Measurements from ENCODE around the gene BCLAF1. TPM values are rescaled to one million over a fixed set of nuclear protein-coding genes. Genes with fewer than 3 reads are reported as not detected.

BCLAF1 gene
- polyA plus RNA-seq, 1 experiment, result 39.1 TPM

DNA sequence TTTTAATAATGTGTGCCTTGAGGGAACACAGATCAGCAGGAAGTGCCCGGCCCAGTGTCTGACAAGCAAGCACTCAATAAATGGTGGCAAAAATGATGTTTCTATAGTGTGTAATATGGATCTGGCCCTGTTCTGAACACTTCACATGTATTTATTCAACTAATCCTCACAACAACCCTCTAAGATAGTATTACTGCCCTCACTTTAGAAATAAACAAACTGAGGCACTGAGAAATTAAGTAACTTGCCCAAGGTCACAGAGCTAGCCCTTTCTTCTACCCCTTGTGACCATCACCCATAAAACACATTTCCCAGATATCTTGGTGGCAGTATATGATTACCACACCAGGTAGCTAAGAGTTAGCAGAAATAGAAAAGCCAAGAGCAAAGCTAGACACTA, 26.7 kb downstream of the BCLAF1 start:
- ChIA-PET CTCF (interaction anchor here (1.1 to 1.2 kb wide), 2 partner anchors 10 to 54 kb away, joined by 3 read pairs; no protein-coding TSS in a partner anchor), POLR2A (no interaction called here)
- TF ChIP-seq, protein P1, sequence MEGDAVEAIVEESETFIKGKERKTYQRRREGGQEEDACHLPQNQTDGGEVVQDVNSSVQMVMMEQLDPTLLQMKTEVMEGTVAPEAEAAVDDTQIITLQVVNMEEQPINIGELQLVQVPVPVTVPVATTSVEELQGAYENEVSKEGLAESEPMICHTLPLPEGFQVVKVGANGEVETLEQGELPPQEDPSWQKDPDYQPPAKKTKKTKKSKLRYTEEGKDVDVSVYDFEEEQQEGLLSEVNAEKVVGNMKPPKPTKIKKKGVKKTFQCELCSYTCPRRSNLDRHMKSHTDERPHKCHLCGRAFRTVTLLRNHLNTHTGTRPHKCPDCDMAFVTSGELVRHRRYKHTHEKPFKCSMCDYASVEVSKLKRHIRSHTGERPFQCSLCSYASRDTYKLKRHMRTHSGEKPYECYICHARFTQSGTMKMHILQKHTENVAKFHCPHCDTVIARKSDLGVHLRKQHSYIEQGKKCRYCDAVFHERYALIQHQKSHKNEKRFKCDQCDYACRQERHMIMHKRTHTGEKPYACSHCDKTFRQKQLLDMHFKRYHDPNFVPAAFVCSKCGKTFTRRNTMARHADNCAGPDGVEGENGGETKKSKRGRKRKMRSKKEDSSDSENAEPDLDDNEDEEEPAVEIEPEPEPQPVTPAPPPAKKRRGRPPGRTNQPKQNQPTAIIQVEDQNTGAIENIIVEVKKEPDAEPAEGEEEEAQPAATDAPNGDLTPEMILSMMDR (IDR thresholded peaks at IDR 0.05; ENCODE audit: insufficient read depth, low read depth, low read length), result no peak
- H3K27me3 ChIP-seq (ENCODE audit: control insufficient read depth, insufficient read depth, low read length), result no peaks in the 10 kb centered on the region
- H3K36me3 ChIP-seq (ENCODE audit: control insufficient read depth, insufficient read depth, low read length), result peaks cover 4% of the 10 kb centered on the region
- no peak overlapping the region for H3K4me3 ChIP-seq (ENCODE audit: low read depth, low read length)
- DNase-seq (ENCODE audit: low read depth), result no peak

DNA sequence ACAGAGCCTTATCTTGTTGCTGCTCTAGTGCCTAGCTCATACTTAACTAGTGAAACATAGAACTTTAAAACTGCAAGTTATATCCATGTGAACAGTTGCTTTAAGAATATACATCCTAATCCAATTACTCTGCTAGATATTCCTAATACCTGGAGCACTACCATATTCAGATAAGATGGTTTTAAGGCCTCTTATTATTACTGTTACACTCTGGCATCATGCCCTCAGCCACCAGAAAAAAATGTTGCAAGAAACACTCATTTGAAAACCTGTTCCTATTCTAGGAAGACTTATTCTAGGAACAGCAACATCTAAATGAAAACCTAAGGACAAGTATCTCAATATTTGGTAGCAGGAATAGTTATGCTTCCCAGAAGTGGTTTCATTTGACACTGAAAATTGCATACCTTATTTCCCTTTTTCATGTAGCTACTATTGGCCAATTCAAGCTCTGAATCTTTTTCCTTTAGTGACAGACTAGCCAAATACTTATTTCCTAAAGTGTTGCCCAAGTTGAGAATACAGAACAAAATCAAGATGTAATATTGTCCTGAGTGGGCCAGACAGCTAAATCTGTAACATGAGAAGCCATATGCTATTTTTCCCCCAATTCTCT, 34.7 kb downstream of the BCLAF1 start:
- H3K4me3 ChIP-seq (ENCODE audit: low read depth, low read length), result no peak overlapping the region
- CTCF ChIA-PET, result interaction anchor here (1.5 kb wide), 1 partner anchor 29 kb away, joined by 4 read pairs; no protein-coding TSS in a partner anchor
- TF ChIP-seq, protein P1 (IDR thresholded peaks at IDR 0.05; ENCODE audit: insufficient read depth, low read depth, low read length), result no peak
- POLR2A ChIA-PET, result no interaction called here
- no peaks in the 10 kb centered on the region; the same call in 1 of the 2 replicates for H3K36me3 ChIP-seq (ENCODE audit: control insufficient read depth, insufficient read depth, low read length)
- DNase-seq (ENCODE audit: low read depth), result no peak
- no peaks in the 10 kb centered on the region for H3K27me3 ChIP-seq (ENCODE audit: control insufficient read depth, insufficient read depth, low read length)

DNA sequence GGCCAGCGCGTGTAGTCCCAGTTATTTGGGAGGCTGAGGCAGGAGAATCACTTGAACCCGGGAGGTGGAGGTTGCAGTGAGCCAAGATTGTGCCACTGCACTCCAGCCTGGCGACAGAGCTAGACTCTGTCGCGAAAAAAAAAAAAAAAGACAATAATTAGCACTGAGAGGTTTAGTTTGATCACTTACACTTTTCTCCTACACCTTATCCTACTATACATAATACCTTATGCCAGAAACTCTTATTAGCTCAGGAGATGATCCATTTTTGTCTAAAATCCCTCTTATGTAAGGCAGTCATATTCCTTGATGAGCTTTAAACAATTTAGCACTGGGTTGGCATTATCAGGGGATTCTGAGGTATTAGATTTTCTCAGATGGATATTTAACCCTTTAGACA, 35.9 kb downstream of the BCLAF1 start:
- ChIA-PET POLR2A (interaction anchor here (0.6 to 0.7 kb wide), 2 partner anchors 35 to 36 kb away, joined by 3 to 5 read pairs; partner anchors contain the start of gene BCLAF1), CTCF (interaction anchor here (0.6 to 1.5 kb wide), 2 partner anchors 28 to 50 kb away, joined by 3 to 4 read pairs; no protein-coding TSS in a partner anchor)
- TF ChIP-seq, protein P1 (IDR thresholded peaks at IDR 0.05; ENCODE audit: insufficient read depth, low read depth, low read length), result no peak
- Histone ChIP-seq H3K36me3 (ENCODE audit: control insufficient read depth, insufficient read depth, low read length) (no peaks in the 10 kb centered on the region; the same call in 1 of the 2 replicates), H3K4me3 (ENCODE audit: low read depth, low read length) (no peak overlapping the region), H3K27me3 (ENCODE audit: control insufficient read depth, insufficient read depth, low read length) (no peaks in the 10 kb centered on the region)
- no peak for DNase-seq (ENCODE audit: low read depth)

DNA sequence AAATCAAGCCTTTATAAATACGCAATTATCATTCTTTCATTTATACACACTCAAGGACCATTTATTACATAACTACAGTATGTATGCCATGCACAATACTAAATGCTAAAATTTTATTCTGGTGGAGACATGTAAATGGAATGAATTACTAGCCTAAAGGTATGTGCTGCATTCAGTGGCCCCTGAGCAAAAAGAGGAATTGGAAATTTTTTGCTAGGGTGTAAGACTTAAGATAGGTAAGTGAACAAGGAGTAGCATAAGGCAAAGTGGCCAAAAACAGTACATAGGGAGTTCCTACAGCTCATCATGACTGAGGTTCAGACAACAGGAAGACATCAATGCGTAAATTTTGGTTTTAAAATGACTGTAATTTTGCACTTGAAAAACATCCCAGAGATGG, 37.2 kb downstream of the BCLAF1 start:
- Histone ChIP-seq H3K27me3 (ENCODE audit: control insufficient read depth, insufficient read depth, low read length) (no peaks in the 10 kb centered on the region), H3K4me3 (ENCODE audit: low read depth, low read length) (no peak overlapping the region), H3K36me3 (ENCODE audit: control insufficient read depth, insufficient read depth, low read length) (no peaks in the 10 kb centered on the region; the same call in 1 of the 2 replicates)
- TF ChIP-seq, protein P1 (IDR thresholded peaks at IDR 0.05; ENCODE audit: insufficient read depth, low read depth, low read length), result no peak
- POLR2A ChIA-PET, result no interaction called here
- CTCF ChIA-PET, result interaction anchor here (1.2 to 1.7 kb wide), 4 partner anchors 11 to 205 kb away, joined by 3 read pairs; partner anchors contain the start of gene BCLAF1
- DNase-seq (ENCODE audit: low read depth), result no peak

DNA sequence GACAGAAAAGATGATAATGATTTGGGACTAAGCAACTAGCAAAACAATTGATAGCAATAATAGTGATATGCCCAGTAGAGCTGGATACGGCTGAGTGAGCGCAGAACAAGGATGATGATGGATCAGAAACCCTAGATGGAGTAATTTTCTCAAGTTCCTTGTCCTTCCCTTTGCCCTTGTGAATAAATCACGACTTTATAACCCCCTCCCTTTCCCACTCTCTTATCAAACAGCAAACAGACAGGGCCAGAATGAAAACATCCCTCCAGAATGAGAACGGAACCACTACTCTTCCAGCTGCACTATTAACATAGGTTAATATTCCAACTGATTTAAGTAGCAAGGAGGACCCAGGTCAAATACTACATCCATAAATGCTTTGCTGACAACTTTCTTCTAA, 38.3 kb downstream of the BCLAF1 start:
- ChIA-PET POLR2A (interaction anchor here (0.6 kb wide), 1 partner anchor 345 kb away, joined by 3 read pairs; no protein-coding TSS in a partner anchor), CTCF (interaction anchor here (0.6 to 2.5 kb wide), 6 partner anchors 25 to 816 kb away, joined by 3 to 10 read pairs (median 3); partner anchors contain the start of gene BCLAF1)
- H3K27me3 ChIP-seq (ENCODE audit: control insufficient read depth, insufficient read depth, low read length), result no peaks in the 10 kb centered on the region
- H3K36me3 ChIP-seq (ENCODE audit: control insufficient read depth, insufficient read depth, low read length), result no peaks in the 10 kb centered on the region; the same call in 1 of the 2 replicates
- H3K4me3 ChIP-seq (ENCODE audit: low read depth, low read length), result no peak overlapping the region
- no peak for DNase-seq (ENCODE audit: low read depth)
- TF ChIP-seq, protein P1 (IDR thresholded peaks at IDR 0.05; ENCODE audit: insufficient read depth, low read depth, low read length), result no peak
